NB4 (cell line): ENCODE data around the gene S100A4.

ENCODE experiments used
- MYC ChIP-seq: IDR thresholded peaks from 2 replicates; pipeline ENCODE4 v1.6.1; 2011; ENCODE audit warnings: low read depth, low read length
- POLR2A ChIP-seq: IDR thresholded peaks from 2 replicates; pipeline ENCODE4 v1.6.1; 2011; ENCODE audit warnings: mild to moderate bottlenecking; ENCODE audit not compliant: insufficient read length; ENCODE audit errors: extremely low read depth
- TF ChIP-seq, protein P1 (sequence below): IDR thresholded peaks from one replicate; pipeline ENCODE4 v1.5.1; 2012; ENCODE audit warnings: low read depth, low read length

DNA sequence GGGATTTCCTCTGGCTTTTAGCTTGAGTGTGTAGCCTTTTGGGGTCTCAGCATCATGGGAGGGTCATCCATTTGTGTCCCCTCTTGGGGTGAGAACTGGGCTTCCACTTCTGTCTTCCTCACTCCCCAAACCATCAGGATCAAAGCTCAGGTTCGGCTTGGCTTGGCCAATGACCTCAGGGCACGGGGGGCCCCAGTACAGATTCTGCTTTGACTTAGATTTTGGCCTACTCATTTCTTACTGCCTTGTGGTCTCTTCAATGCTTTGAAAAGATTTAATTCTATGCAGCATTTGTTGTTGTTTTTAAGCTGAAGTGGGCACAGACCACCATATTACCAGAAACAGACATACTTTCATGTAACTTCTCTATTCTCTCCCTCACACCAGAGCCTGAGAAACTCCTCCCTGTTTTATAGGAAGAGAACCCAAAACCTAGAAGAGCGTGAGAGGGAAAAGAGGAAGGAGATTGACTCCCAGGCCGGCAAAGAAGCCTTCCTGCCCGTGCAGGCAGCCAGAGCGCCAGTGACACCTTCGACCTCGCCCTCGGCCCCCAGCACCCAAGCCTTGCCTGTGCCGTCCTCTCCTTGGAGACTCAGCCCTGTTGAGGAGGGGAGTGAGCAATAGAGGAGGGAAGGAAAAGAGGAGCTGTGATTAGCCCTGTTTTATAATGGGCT is 5.4 kb upstream of the S100A4 start:
- TF ChIP-seq, protein P1, sequence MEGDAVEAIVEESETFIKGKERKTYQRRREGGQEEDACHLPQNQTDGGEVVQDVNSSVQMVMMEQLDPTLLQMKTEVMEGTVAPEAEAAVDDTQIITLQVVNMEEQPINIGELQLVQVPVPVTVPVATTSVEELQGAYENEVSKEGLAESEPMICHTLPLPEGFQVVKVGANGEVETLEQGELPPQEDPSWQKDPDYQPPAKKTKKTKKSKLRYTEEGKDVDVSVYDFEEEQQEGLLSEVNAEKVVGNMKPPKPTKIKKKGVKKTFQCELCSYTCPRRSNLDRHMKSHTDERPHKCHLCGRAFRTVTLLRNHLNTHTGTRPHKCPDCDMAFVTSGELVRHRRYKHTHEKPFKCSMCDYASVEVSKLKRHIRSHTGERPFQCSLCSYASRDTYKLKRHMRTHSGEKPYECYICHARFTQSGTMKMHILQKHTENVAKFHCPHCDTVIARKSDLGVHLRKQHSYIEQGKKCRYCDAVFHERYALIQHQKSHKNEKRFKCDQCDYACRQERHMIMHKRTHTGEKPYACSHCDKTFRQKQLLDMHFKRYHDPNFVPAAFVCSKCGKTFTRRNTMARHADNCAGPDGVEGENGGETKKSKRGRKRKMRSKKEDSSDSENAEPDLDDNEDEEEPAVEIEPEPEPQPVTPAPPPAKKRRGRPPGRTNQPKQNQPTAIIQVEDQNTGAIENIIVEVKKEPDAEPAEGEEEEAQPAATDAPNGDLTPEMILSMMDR: no peak
- no peak for TF ChIP-seq POLR2A
- TF ChIP-seq MYC: no peak
